C4-2B (cell line): ENCODE results near the gene SHISAL1.

ENCODE experiments used
- ZFX ChIP-seq: fragments of 450-650 bp; IDR thresholded peaks from 2 replicates; pipeline ENCODE4 v1.6.1; 2017
- TF ChIP-seq, protein P1 (sequence below): fragments of 450-650 bp; conservative IDR thresholded peaks from 2 replicates; pipeline ENCODE4 v1.5.1; 2017; ENCODE audit warnings: mild to moderate bottlenecking

DNA sequence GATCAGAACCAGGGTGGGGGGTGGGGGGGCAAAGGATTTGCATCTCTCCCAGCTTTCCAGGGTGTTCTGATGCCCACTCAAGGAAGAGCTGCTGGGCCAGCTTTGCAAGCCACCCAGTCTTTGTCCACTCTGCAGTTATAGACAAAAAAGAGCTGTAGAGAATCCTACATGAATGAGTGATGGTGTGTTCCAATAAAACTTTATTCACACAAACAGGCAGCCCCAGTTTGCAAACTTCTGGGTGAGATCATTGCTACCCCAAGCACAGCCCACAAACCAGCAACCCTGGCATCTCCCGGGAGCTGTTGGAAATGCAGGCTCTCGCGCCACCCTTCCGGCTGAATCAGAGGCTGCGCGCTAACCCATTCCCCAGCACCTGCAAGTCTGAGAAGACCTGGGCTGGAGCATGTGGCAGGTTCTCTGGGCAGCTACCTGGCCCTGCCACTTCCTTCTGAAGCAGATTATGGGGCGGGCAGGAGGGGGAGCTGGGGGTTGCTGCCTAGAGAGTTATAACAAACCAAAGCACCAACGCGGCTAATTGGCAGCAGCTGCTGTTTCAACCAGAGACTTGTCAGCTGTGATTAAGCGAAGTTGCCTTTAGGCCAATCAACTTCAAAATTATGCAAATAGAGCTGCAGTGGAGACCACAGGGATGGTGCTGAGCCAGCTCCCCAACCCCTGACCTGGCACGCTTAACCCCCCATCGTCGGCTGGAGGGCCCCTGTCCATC is 3.8 kb upstream of the SHISAL1 start:
- TF ChIP-seq, protein P1, sequence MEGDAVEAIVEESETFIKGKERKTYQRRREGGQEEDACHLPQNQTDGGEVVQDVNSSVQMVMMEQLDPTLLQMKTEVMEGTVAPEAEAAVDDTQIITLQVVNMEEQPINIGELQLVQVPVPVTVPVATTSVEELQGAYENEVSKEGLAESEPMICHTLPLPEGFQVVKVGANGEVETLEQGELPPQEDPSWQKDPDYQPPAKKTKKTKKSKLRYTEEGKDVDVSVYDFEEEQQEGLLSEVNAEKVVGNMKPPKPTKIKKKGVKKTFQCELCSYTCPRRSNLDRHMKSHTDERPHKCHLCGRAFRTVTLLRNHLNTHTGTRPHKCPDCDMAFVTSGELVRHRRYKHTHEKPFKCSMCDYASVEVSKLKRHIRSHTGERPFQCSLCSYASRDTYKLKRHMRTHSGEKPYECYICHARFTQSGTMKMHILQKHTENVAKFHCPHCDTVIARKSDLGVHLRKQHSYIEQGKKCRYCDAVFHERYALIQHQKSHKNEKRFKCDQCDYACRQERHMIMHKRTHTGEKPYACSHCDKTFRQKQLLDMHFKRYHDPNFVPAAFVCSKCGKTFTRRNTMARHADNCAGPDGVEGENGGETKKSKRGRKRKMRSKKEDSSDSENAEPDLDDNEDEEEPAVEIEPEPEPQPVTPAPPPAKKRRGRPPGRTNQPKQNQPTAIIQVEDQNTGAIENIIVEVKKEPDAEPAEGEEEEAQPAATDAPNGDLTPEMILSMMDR: no peak
- no peak for TF ChIP-seq ZFX
